Chondrocyte (in vitro differentiated cells): ENCODE data around the gene QPCT. TPM values are rescaled to one million over a fixed set of nuclear protein-coding genes. Genes with fewer than 3 reads are reported as not detected.

Experiments
- DNase-seq: peaks from one replicate; pipeline ENCODE4 v3.0.0; 2021; ENCODE audit warnings: mixed read lengths, low spot score
- H3K27ac Mint-ChIP-seq: one replicate; pipeline ENCODE4 v1.8.0; 2021; ENCODE audit warnings: mild to moderate bottlenecking, moderate library complexity, mixed read lengths; ENCODE audit not compliant: unreplicated experiment
- H3K27me3 Mint-ChIP-seq: 2 replicates; pipeline ENCODE4 v1.8.0; 2021; ENCODE audit warnings: low read depth, mixed read lengths
- H3K36me3 Mint-ChIP-seq: 2 replicates; pipeline ENCODE4 v1.8.0; 2021; ENCODE audit warnings: low read depth, mixed read lengths
- H3K4me1 Mint-ChIP-seq: 2 replicates; pipeline ENCODE4 v1.8.0; 2021; ENCODE audit warnings: low read depth, mild to moderate bottlenecking, mixed read lengths
- H3K4me3 Mint-ChIP-seq: one replicate; pipeline ENCODE4 v1.8.0; 2021; ENCODE audit warnings: mild to moderate bottlenecking, moderate library complexity, mixed read lengths; ENCODE audit not compliant: unreplicated experiment
- H3K9me3 Mint-ChIP-seq: 2 replicates; pipeline ENCODE4 v1.8.0; 2021; ENCODE audit warnings: low read depth, mixed read lengths
- CTCF ChIP-seq: fragments of 200-600 bp; sonication (generic); IDR thresholded peaks from 2 replicates; pipeline ENCODE4 v1.5.0; 2021; ENCODE audit warnings: antibody characterized with exemption, mild to moderate bottlenecking, moderate library complexity
- total RNA-seq: library from RNA; stranded (reverse); gene quantifications from 3 replicates; pipeline ENCODE4 v1.2.1, GENCODE V29; 2021

QPCT gene
- total RNA-seq, 1 donor from 2014 or later: 0.67 TPM

GRCh38 chr2:37349231-37349860 lies 4.9 kb downstream of the QPCT start:
- H3K4me1 Mint-ChIP-seq: peaks cover under 1% of the 10 kb centered on the region
- H3K4me3 Mint-ChIP-seq: no peak overlapping the region
- no peak for TF ChIP-seq CTCF
- no peaks in the 10 kb centered on the region for H3K9me3 Mint-ChIP-seq
- no peaks in the 10 kb centered on the region for H3K27me3 Mint-ChIP-seq
- H3K36me3 Mint-ChIP-seq: no peaks in the 10 kb centered on the region
- no peak for DNase-seq
- no peak overlapping the region for H3K27ac Mint-ChIP-seq

GRCh38 chr2:37350034-37350433 lies 5.6 kb downstream of the QPCT start:
- Mint-ChIP-seq H3K27ac (no peak overlapping the region), H3K4me1 (peaks cover 4% of the 10 kb centered on the region), H3K9me3 (no peaks in the 10 kb centered on the region), H3K4me3 (no peak overlapping the region), H3K36me3 (no peaks in the 10 kb centered on the region), H3K27me3 (no peaks in the 10 kb centered on the region)
- DNase-seq: no peak
- no peak for TF ChIP-seq CTCF

- no peak for TF ChIP-seq CTCF
- Mint-ChIP-seq H3K27me3 (no peaks in the 10 kb centered on the region), H3K4me3 (no peak overlapping the region), H3K36me3 (no peaks in the 10 kb centered on the region), H3K27ac (no peak overlapping the region), H3K4me1 (peaks cover 11% of the 10 kb centered on the region), H3K9me3 (no peaks in the 10 kb centered on the region)
- DNase-seq: no peak
Observed at GRCh38 chr2:37354531-37354930, 10.1 kb downstream of the QPCT start.

- no peaks in the 10 kb centered on the region for H3K9me3 Mint-ChIP-seq
Observed at GRCh38 chr2:37355735-37356134, 11.3 kb downstream of the QPCT start.

GRCh38 chr2:37356299-37356698 lies 11.9 kb downstream of the QPCT start:
- no peak overlapping the region for H3K27ac Mint-ChIP-seq
- H3K4me1 Mint-ChIP-seq: peaks cover 11% of the 10 kb centered on the region
- no peaks in the 10 kb centered on the region for H3K36me3 Mint-ChIP-seq
- no peak for TF ChIP-seq CTCF
- no peak overlapping the region for H3K4me3 Mint-ChIP-seq
- no peak for DNase-seq
- H3K9me3 Mint-ChIP-seq: no peaks in the 10 kb centered on the region
- H3K27me3 Mint-ChIP-seq: peaks cover 5% of the 10 kb centered on the region

More at GRCh38 chr2:37355735-37356134, 11.3 kb downstream of the QPCT start:
- peaks cover 11% of the 10 kb centered on the region for H3K4me1 Mint-ChIP-seq
- DNase-seq: no peak
- no peaks in the 10 kb centered on the region for H3K36me3 Mint-ChIP-seq
- TF ChIP-seq CTCF: no peak
- H3K27ac Mint-ChIP-seq: no peak overlapping the region
- H3K27me3 Mint-ChIP-seq: peaks cover 5% of the 10 kb centered on the region
- H3K4me3 Mint-ChIP-seq: no peak overlapping the region
